Fibroblast of the conjunctiva (primary cell): Measurements from ENCODE around the gene DVL1.
A peak's percentile ranks its signal among the peaks of the same experiment; 100 is the strongest.

Experiments used
- DNase-seq: peaks from one replicate; pipeline ENCODE4 v3.0.0-alpha.2; 2010; ENCODE audit warnings: low read depth

DVL1 gene

DNA sequence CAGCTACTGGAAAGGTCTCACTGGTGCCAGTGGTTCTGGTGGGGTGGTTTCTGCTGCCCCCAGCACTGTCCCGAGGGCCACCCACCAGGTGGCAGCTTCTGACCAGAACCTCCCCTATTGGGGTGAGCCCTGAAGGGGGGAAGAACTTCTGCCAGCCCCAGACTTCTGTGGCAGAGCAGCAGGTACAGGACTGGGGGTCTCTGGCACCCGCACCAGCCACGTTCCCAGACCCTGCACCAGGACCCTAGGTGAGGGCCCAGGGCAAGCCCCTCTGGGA, 39.2 kb downstream of the DVL1 start:
- DNase-seq: no peak

GRCh38 chr1:1309251-1310108, 39.7 kb downstream of the DVL1 start:
- DNase-seq: no peak

DNA sequence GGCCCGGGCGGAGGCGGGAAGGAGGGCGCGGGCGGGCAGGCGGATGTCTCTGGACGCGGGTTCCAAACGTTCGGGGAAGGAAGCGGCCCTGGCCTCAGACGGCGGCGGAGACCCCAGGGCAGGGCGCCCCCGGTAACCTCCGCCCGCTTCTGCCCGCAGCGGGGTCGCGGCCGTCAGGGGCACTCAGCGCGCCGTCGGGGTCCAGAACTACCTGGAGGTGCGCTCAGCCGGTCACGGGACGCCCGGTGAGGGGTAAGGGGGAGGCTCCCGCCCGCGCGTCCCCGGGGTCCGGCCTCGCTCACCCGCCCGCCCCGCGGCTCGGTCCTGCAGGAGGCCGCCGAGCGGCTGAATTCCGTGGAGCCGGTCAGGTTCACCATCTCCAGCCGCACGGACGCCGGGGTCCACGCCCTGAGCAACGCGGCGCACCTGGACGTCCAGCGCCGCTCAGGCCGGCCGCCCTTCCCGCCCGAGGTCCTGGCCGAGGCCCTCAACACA, 40.4 kb downstream of the DVL1 start:
- DNase-seq: no peak

- DNase-seq: peak; percentile 89
These were observed 41.1 kb downstream of the DVL1 start, which contains the start of the genes ACAP3 and PUSL1 for GRCh38 chr1:1307923-1308755. ACAP3 (minus strand) TSS chr1:1307930; CDS start chr1:1307815, 115 bp downstream. PUSL1 (plus strand) TSS chr1:1308597; CDS start chr1:1308644, 47 bp downstream.

- no peak for DNase-seq
These were observed 41.8 kb downstream of the DVL1 start for GRCh38 chr1:1307261-1307922.

- no peak for DNase-seq
These were observed 42.5 kb downstream of the DVL1 start for GRCh38 chr1:1306661-1307260.

DNA sequence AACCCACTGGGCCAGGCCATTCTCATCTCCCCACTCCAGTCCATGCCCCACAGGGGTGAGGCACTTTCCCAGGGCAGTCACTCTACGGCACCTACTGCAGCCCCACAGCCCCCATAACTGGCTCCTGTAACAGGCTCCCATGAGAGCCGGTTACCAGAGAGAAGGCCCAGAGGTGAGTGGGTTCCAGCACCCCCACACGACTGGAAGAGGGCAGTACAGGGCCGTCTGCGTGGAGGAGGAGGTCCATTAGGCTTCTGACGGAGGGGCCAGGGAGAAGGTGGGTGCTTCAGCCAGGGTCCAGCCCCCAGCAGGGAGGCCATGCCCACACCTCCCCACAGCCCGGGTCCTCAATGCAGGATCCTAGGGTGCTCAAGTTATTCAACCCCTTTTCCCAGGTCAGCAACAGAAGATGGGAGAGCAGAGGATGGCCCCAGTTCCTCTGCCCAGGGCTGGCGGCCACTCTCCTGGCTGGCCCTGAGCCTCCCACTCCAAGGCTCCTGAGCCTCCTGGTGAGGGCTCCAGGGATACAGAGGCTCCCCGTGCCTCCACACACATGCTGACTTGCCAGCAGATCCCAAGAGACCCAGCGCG, 43.1 kb downstream of the DVL1 start:
- no peak for DNase-seq

GRCh38 chr1:1305300-1306069, 43.7 kb downstream of the DVL1 start:
- peak; percentile 55 for DNase-seq

DNA sequence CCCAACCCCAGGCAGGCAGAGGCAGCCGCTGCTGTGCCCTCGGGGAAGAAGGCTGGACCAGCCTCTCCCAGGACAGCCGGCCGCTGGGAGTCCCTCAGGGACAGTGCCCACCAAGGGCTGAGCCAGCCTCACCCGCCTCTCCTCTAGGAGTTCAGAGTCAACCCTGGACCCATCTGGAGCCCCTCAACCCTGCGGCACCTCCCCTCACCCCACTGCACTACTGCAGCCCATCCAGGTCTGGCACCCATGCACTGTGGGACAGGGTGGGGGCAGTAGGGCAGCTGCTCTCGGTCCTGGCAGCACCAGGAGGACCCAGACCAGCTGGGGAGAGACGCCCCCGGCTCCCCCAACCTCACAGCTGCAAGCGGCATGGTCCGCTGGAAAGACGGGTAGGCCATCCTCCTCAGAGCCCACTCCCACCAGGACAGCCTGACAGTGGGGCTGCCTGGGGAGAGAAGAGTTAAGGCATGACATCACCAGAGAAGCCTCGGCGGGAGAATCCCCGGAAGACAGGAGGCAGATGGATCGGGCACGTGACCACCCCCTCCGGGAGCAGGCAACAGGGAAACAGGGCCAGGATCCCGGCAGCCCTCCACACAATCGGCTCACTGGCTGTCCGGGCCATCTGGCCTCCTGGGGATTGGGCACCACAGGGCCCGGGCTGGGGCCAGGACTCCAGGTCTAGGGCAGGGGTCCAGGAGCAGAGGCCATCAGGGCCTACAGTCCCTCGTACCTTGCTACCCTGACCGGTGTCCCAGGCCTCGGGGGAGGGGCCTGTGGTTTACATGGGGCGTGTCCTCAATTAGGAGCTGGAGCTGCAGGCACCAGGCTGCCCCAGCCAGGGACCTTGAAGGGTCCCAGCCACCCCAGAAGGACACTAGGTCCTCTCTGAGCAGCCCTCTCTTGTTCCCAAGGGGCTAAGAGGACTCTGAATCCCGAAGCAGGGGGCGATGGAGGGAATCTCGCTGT, 44.6 kb downstream of the DVL1 start:
- DNase-seq: peak; percentile 42

DNA sequence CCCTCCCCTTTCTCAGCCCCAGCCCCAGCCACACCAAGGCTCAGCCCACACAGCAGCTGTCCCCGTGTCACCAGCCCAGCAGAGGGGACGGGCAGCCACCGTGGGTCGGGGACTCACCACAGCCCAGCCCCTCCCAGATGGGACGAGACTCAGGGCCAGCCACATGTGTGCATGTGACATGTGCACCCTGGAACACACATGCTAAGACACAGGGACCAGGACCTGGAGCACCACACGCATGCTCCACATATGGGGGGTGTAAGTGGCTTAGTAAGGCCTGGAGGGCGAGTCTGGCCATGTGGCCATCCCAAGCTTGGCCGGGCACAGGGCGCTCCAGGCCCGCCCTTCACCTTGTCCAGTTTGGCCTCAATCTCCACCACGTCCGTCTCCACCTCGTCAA, 45.5 kb downstream of the DVL1 start:
- no peak for DNase-seq

- DNase-seq: no peak
These were observed 46.2 kb downstream of the DVL1 start for GRCh38 chr1:1302951-1303509.

GRCh38 chr1:1302006-1302430, 47.2 kb downstream of the DVL1 start:
- no peak for DNase-seq

GRCh38 chr1:1300352-1300739, 48.9 kb downstream of the DVL1 start:
- DNase-seq: no peak

DNA sequence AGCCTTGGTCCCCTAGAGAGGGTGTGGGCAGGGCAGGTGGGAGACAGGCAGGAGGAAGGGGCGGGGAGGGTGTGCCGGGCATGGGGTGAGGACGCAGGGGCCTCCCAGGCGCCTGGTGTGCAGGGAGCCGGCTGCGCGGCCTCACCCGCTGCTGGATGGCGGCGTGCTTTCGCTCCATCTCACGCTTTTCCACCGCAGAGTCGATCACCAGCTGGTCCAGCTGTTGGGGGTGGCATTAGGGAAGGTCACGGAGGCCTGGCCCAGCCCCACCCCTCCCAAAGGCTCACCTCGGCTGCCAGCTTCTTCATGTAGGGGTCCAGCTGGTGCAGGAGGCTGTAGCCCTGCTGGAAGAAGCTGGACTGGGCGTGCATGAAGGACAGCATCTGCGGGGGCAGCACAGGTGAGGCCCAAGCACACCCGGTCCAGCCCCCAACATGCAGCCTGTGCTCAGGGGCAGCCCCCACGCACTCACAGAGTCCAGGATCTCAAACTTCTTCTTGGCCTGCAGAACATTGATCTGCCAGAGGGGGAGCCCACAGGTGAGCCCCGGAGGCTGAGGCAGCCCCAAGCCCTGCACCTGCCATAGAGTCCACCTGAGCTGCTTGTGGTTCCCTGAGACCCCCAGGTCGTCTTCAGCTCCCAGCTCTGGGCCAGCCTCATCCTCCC, 49.4 kb downstream of the DVL1 start:
- DNase-seq: no peak

GRCh38 chr1:1298861-1299685, 50.1 kb downstream of the DVL1 start:
- no peak for DNase-seq

GRCh38 chr1:1297802-1298424, 51.3 kb downstream of the DVL1 start:
- no peak for DNase-seq
